SK-N-SH (cell line): Measurements from ENCODE around the gene AOC1. TPM values are rescaled to one million over a fixed set of nuclear protein-coding genes. Genes with fewer than 3 reads are reported as not detected.
A peak's percentile ranks its signal among the peaks of the same experiment; 100 is the strongest.

Experiments used
- CTCF ChIA-PET: fragments of 300-600, 350-600 bp; formaldehyde crosslinking; extraction: SDS; loops from one replicate; lab custom pipeline; 2021; lab: Yijun Ruan, JAX
- POLR2A ChIA-PET: fragments of 350-600 bp; sonication (Branson Sonifier 250); formaldehyde crosslinking; extraction: SDS; loops from one replicate; lab custom pipeline; 2020; ENCODE audit warnings: antibody characterized with exemption, inconsistent platforms; lab: Yijun Ruan, JAX
- DNase-seq: peaks from one replicate; pipeline ENCODE4 v3.0.0; 2012
- H2AFZ ChIP-seq: fragments of 200-600 bp; sonication (generic); 2 replicates; pipeline ENCODE4 v1.8.1; 2016; ENCODE audit warnings: antibody characterized with exemption, mild to moderate bottlenecking, low read depth
- H3F3A ChIP-seq: fragments of 200-600 bp; sonication (generic); replicated peaks from 2 replicates; pipeline ENCODE3; 2016; ENCODE audit warnings: antibody characterized with exemption, mild to moderate bottlenecking; ENCODE audit not compliant: insufficient read depth
- H3K27ac ChIP-seq, 2 experiments: fragments of 200-500 bp in 1 of 2; fragments of 200-600 bp in 1 of 2; sonication (Bioruptor generic) in 1 of 2; sonication (generic), shearing (Covaris generic) in 1 of 2; 2 replicates each; pipeline versions ENCODE4 v1.5.1 to v1.6.1; 2014 to 2016; ENCODE audit warnings: low read depth in 2 of 2, inconsistent platforms in 1 of 2, low read length in 1 of 2, mild to moderate bottlenecking in 1 of 2, mixed read lengths in 1 of 2
- H3K27me3 ChIP-seq: fragments of 200-600 bp; sonication (generic), shearing (Covaris generic); 2 replicates; pipeline ENCODE4 v1.6.1; 2016; ENCODE audit warnings: mixed run types; ENCODE audit not compliant: insufficient read depth
- H3K36me3 ChIP-seq, 2 experiments: fragments of 200-500 bp in 1 of 2; fragments of 200-600 bp in 1 of 2; sonication (Bioruptor generic) in 1 of 2; sonication (generic) in 1 of 2; replicated peaks in 1 of 2; 2 replicates each; pipeline versions ENCODE3 to v1.5.1; 2014 to 2016; ENCODE audit warnings: low read length in 1 of 2, mild to moderate bottlenecking in 1 of 2; ENCODE audit not compliant: insufficient read depth in 2 of 2, control insufficient read depth in 1 of 2
- H3K4me1 ChIP-seq, 2 experiments: fragments of 200-500 bp in 1 of 2; fragments of 200-600 bp in 1 of 2; sonication (Bioruptor generic) in 1 of 2; sonication (generic), shearing (Covaris generic) in 1 of 2; 2 replicates each; pipeline versions ENCODE4 v1.5.1 to v1.6.1; 2014 to 2016; ENCODE audit warnings: low read depth in 1 of 2, low read length in 1 of 2, mixed run types in 1 of 2; ENCODE audit not compliant: insufficient read depth in 2 of 2, control insufficient read depth in 1 of 2
- H3K4me2 ChIP-seq: fragments of 200-600 bp; sonication (generic), shearing (Covaris generic); 2 replicates; pipeline ENCODE4 v1.6.1; 2017; ENCODE audit warnings: mixed run types
- H3K4me3 ChIP-seq, 2 experiments: fragments of 200-500 bp in 1 of 2; fragments of 200-600 bp in 1 of 2; sonication (Bioruptor generic) in 1 of 2; sonication (generic), shearing (Covaris generic) in 1 of 2; 2 replicates each; pipeline versions ENCODE4 v1.5.1 to v1.8.1; 2014 to 2016; ENCODE audit warnings: low read depth in 2 of 2, inconsistent platforms in 1 of 2, low read length in 1 of 2, mild to moderate bottlenecking in 1 of 2, mixed read lengths in 1 of 2, moderate library complexity in 1 of 2
- H3K79me2 ChIP-seq: fragments of 200-600 bp; sonication (generic); 2 replicates; pipeline ENCODE4 v1.8.1; 2017; ENCODE audit warnings: mild to moderate bottlenecking; ENCODE audit not compliant: insufficient read depth
- H3K9ac ChIP-seq: fragments of 200-600 bp; sonication (generic); 2 replicates; pipeline ENCODE4 v1.6.1; 2017; ENCODE audit warnings: mixed run types
- H3K9me2 ChIP-seq: fragments of 200-600 bp; sonication (generic); 2 replicates; pipeline ENCODE4 v1.6.1; 2017; ENCODE audit warnings: mixed run types
- H3K9me3 ChIP-seq: fragments of 200-600 bp; sonication (generic); 2 replicates; pipeline ENCODE4 v1.6.1; 2017; ENCODE audit warnings: mixed run types, mild to moderate bottlenecking, moderate library complexity
- H4K20me1 ChIP-seq: fragments of 200-600 bp; sonication (generic); 2 replicates; pipeline ENCODE4 v1.6.1; 2017; ENCODE audit warnings: mild to moderate bottlenecking, mixed run types; ENCODE audit not compliant: insufficient read depth
- CHD2 ChIP-seq: fragments of 150-350 bp; IDR thresholded peaks from 2 replicates; pipeline ENCODE4 v1.6.1; 2018; ENCODE audit warnings: low read length; ENCODE audit not compliant: partially characterized antibody
- FOSL2 ChIP-seq: IDR thresholded peaks from 2 replicates; pipeline ENCODE4 v1.4.0; 2012; ENCODE audit warnings: low read depth, mild to moderate bottlenecking, moderate library complexity, borderline replicate concordance
- GABPA ChIP-seq: IDR thresholded peaks from 2 replicates; pipeline ENCODE4 v1.4.0; 2012; ENCODE audit warnings: low read depth, mild to moderate bottlenecking
- IRF3 ChIP-seq: fragments of 150-350 bp; IDR thresholded peaks from 2 replicates; pipeline ENCODE4 v1.6.1; 2016; ENCODE audit warnings: mild to moderate bottlenecking, low read depth, low read length
- JUND ChIP-seq: IDR thresholded peaks from 2 replicates; pipeline ENCODE4 v1.4.0; 2012
- MXI1 ChIP-seq: IDR thresholded peaks from 2 replicates; pipeline ENCODE4 v1.6.1; 2012; ENCODE audit warnings: mild to moderate bottlenecking, low read depth, low read length, improper control_type of control experiment
- NRF1 ChIP-seq: IDR thresholded peaks from 2 replicates; pipeline ENCODE4 v1.6.1; 2012; ENCODE audit warnings: low read depth, mild to moderate bottlenecking, low read length
- PBX3 ChIP-seq: IDR thresholded peaks from 2 replicates; pipeline ENCODE4; 2012
- RAD21 ChIP-seq: IDR thresholded peaks from 2 replicates; pipeline ENCODE4 v1.6.1; 2012; ENCODE audit warnings: mild to moderate bottlenecking, low read length
- USF2 ChIP-seq: fragments of 150-350 bp; IDR thresholded peaks from 2 replicates; pipeline ENCODE4 v1.6.1; 2017; ENCODE audit warnings: antibody characterized with exemption, low read length, low read depth, borderline replicate concordance
- YY1 ChIP-seq: IDR thresholded peaks from 2 replicates; pipeline ENCODE4 v1.4.0; 2012; ENCODE audit warnings: low read depth, mild to moderate bottlenecking
- WGBS: methylation state at CpG from one replicate; pipeline ENCODE4 v1.1.6; 2017; ENCODE audit warnings: low lambda C conversion rate; 5-methylcytosine and 5-hydroxymethylcytosine counted together
- polyA plus RNA-seq, 3 experiments: library from polyadenylated mRNA; depleted of rRNA; stranded (reverse); fragments of >200 nt; gene quantifications; 2 replicates each; pipeline ENCODE4 v1.2.3, GENCODE V29; 2012

The AOC1 gene
- polyA plus RNA-seq, 1 of the 3 experiments (the other 2 are of a cell fraction) = not detected

- Histone ChIP-seq H3K4me3 (no peak overlapping the region), H3K27ac (peak overlapping the region in 1 of 2 experiments; percentile 51; a peak in 1 of 4 replicates), H3K4me2 (no peak overlapping the region), H4K20me1 (no peaks in the 10 kb centered on the region), H2AFZ (no peak overlapping the region), H3K9me2 (no peaks in the 10 kb centered on the region), H3K79me2 (no peaks in the 10 kb centered on the region), H3K36me3 (no peaks in the 10 kb centered on the region), H3F3A (no peaks in the 10 kb centered on the region), H3K9ac (no peak overlapping the region), H3K4me1 (peaks cover 0 to 20% of the 10 kb centered on the region in 2 experiments; a peak in 1 of 4 replicates), H3K9me3 (no peaks in the 10 kb centered on the region), H3K27me3 (no peaks in the 10 kb centered on the region)
- CTCF ChIA-PET = interaction anchor here (0.9 to 2.1 kb wide), 3 partner anchors 32 to 117 kb away, joined by 3 to 6 read pairs (median 6); no protein-coding TSS in a partner anchor
- TF ChIP-seq CHD2 (peak; percentile 31), GABPA (no peak), JUND (no peak), YY1 (no peak), USF2 (no peak), MXI1 (peak; percentile 74; the same call in 1 of the 2 replicates), NRF1 (no peak), PBX3 (no peak), FOSL2 (no peak), RAD21 (no peak), IRF3 (no peak)
- POLR2A ChIA-PET = no interaction called here
- 8% methylated on average over 4 of the region's 4 CpGs for WGBS
- DNase-seq = peak; percentile 69
These were observed 6.9 kb upstream of the AOC1 start for GRCh38 chr7:150845421-150845861.

GRCh38 chr7:150846291-150847115 is 5.8 kb upstream of the AOC1 start:
- DNase-seq = no peak
- H3K79me2 ChIP-seq = no peaks in the 10 kb centered on the region
- CTCF ChIA-PET = interaction anchor here (0.5 to 2.1 kb wide), 10 partner anchors 8 to 139 kb away, joined by 3 to 7 read pairs (median 4); no protein-coding TSS in a partner anchor
- POLR2A ChIA-PET = no interaction called here
- 32% methylated on average over 13 of the region's 14 CpGs for WGBS
- no peaks in the 10 kb centered on the region for H3K36me3 ChIP-seq
- peak overlapping the region in 1 of 2 experiments; percentile 11; a peak in 1 of 4 replicates for H3K27ac ChIP-seq
- no peak overlapping the region for H3K4me2 ChIP-seq
- peaks cover 0 to 20% of the 10 kb centered on the region in 2 experiments; a peak in 1 of 4 replicates for H3K4me1 ChIP-seq
- H3K9me3 ChIP-seq = no peaks in the 10 kb centered on the region
- H3K27me3 ChIP-seq = no peaks in the 10 kb centered on the region
- H3F3A ChIP-seq = no peaks in the 10 kb centered on the region
- no peak overlapping the region for H3K9ac ChIP-seq
- H2AFZ ChIP-seq = no peak overlapping the region
- no peak for TF ChIP-seq GABPA
- no peaks in the 10 kb centered on the region for H4K20me1 ChIP-seq
- no peaks in the 10 kb centered on the region for H3K9me2 ChIP-seq
- H3K4me3 ChIP-seq = no peak overlapping the region
